GM18858 (cell line): ENCODE measurements around the gene TUT4.
"Not testable (repeated sequence)": the region's sequence is repeated elsewhere in the genome, so short reads cannot be mapped to it uniquely, and the experiment has no call there.

ENCODE experiments used
- ATAC-seq: cut with Tn5 transposase; IDR thresholded peaks from one replicate; pipeline ENCODE4 v1.9.1; 2021; ENCODE audit not compliant: unreplicated experiment

Gene TUT4, protein sequence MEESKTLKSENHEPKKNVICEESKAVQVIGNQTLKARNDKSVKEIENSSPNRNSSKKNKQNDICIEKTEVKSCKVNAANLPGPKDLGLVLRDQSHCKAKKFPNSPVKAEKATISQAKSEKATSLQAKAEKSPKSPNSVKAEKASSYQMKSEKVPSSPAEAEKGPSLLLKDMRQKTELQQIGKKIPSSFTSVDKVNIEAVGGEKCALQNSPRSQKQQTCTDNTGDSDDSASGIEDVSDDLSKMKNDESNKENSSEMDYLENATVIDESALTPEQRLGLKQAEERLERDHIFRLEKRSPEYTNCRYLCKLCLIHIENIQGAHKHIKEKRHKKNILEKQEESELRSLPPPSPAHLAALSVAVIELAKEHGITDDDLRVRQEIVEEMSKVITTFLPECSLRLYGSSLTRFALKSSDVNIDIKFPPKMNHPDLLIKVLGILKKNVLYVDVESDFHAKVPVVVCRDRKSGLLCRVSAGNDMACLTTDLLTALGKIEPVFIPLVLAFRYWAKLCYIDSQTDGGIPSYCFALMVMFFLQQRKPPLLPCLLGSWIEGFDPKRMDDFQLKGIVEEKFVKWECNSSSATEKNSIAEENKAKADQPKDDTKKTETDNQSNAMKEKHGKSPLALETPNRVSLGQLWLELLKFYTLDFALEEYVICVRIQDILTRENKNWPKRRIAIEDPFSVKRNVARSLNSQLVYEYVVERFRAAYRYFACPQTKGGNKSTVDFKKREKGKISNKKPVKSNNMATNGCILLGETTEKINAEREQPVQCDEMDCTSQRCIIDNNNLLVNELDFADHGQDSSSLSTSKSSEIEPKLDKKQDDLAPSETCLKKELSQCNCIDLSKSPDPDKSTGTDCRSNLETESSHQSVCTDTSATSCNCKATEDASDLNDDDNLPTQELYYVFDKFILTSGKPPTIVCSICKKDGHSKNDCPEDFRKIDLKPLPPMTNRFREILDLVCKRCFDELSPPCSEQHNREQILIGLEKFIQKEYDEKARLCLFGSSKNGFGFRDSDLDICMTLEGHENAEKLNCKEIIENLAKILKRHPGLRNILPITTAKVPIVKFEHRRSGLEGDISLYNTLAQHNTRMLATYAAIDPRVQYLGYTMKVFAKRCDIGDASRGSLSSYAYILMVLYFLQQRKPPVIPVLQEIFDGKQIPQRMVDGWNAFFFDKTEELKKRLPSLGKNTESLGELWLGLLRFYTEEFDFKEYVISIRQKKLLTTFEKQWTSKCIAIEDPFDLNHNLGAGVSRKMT (N-terminal part only)

DNA sequence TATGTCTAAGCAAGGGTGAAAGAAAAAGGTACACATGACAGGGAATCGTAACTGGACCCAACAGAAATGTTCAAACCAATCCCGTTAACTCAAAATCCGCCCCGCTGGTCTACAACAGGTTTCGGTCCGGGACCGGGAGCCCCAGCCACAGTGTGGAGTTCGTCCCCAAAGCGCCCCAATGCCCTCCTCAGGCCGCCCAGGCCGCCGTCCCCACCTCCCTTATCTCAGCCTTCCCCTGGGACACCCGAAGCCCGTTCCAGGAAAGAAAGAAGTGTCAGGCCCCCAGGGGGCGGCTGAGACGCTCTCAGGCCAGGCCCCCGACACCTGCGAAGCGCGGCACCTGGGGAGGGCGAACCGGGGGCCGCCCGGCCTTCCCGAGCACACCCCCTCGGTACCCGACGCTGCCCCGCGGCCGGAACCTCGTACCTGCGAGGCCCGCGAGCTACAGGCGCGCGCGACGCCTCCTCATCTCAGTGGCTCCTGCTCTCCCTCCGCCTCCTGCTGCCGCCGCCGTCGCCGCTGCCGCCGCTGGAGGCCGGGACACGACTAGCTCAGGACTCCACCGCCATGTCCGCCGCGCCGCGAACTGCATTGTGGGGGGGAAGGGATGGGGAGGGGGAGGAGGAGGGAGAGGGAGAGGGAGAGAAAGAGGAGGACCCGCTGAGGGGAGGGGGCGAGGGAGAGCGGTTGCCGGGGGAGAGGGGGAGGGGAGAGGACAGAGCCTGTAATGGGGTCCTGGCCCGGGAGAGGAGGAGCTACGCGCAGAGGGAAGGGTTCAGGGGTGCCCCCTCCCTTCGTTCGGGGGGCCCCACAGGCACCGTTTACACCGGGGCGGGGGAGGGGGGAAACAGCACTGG is at the start of gene TUT4:
Gene TUT4 (minus strand): TSS at position 588 of the 857 bp plus-strand sequence. CDS start 26,812 bp downstream, outside the sequence.
- ATAC-seq, result no peak

DNA sequence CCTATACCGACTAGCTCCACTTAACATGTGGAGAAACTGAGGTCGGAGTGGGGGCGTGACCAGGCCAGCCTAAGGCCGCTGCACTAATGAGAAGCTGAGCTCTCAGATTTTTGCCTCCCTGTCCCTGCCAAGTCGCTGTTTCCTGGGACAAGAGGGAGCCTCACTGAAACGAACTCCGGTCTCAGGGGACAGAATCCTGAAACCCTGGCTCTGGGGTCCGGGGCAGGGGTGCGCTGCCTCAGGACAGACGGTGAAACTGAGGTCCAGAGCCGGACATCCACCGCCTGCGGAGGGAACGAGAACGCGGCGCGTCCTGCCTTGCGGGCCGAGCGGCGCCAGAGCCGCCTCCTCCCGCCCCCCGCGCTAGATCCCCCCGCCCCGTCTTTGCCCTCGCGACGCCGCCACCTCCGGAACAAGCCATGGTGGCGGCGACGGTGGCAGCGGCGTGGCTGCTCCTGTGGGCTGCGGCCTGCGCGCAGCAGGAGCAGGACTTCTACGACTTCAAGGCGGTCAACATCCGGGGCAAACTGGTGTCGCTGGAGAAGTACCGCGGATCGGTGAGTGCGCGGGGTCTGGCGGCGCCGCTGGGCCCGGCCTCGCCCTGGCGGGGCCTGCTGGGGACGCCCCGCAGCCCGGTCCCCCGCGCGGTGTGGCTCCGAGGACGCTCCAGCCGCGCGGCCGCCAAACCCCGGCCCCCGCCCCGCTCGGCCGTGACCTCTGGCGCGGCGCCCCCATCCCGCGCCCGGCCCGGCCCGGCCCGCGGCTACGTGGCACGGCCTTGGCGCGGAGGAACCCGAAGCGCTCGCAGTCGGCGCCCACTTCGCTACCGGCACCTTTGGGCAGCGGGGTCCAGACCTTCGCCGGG is 49.3 kb upstream of the TUT4 start, which contains the start of gene GPX7:
Gene GPX7 (plus strand): TSS at position 381 of the 865 bp plus-strand sequence. CDS start 39 bp downstream, at position 420.
- ATAC-seq, result no peak

DNA sequence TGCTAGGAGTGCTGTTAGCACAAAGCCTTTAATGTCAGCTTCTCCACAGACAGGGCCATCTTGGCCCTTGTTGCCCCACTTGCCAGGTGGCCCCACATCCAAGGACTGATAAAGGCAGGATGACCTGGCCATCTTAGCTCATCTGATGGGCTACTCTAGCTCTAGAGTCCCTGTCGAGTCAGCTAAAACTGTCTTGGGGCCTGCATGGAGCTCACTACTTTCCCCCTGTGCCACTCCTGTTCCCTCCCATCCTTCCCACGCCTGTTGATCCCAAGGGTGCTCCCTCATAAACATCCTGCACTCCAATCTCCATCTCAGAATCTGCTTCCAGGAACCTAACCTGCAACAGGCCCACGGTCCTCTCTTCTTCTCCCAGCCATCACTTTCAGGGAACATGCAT is 48.6 kb upstream of the TUT4 start:
- ATAC-seq, result no peak

DNA sequence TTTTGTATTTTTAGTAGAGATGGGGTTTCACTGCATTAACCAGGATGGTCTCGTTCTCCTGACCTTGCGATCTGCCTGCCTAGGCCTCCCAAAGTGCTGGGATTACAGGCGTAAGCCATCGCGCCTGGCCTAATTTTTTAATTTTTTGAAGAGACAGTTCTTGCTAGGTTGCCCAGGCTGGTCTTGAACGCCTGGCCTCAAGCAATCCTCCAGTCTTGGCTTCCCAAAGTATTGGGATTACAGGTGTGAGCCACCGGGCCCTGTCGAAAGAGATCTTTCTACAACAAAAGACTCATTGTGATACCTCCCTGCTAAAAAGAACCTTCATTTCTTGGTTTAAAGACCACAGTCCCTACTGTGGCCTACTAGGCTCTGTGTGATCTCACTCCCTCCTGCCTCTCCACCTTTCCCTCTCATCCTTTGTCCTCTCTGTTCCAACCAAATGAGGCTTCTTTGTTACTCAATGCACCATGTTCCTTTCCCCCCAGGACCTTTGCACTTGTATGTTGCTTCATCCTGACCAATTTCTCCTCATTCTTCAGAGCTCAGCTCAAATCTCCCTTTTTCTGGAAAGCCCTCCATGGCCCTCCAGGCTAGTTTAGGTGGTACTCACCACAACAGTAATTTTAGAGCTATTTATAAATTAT is 47.8 kb upstream of the TUT4 start:
- no peak for ATAC-seq

DNA sequence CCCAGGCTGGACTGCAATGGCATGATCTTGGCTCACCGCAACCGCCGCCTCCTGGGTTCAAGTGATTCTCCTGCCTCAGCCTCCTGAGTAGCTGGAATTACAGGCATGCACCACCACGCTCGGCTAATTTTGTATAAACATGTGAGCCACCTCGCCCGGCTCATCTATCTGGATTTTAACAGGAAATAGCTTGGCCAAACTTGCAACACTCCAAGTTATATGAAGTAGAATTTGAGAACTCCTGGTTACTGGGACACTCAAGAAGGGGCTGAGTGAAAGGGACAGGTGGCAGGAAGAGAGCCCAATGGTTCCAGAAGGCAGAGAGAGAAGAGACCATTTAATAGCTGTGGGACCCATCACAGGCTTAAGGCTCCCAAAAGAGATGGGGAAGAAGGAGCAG is 46.3 kb upstream of the TUT4 start:
- ATAC-seq, result no peak

DNA sequence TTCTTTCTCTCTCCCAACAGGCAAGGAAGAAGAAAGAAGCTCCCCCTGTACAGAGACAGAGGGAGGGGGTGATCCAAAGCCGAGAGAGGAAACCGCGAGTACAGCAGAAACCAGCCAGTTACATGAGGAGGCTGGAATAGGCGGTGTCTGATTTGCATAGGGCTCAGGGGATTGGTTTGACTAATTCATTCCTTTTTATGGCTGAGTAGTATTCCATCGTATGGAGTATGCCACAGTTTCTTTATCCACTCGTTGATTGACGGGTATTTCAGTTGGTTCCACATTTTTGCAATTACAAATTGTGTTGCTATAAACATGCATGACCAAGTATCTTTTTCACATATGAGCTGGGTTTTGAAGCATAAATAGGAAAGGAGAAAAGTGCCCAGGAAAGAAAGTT is 45.8 kb upstream of the TUT4 start:
- ATAC-seq, result no peak

DNA sequence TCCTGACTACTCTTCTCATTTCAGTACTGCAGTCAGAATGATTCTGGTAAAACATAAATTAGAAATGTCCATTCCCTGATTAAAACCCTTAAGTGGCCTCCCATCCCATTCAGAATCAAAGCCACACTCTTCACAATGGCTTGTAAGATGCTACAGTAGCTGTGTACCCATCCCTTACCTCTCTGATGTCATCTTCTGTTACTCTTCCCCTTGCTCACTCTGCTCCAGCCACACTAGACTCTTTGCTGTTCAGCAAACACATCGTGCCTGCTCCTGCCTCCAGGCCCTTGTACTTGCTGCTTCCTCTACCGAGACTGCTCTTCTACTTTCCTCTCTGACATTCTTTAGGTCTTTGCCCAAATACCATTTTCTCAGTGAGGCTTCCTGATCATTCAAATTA is 45.0 kb upstream of the TUT4 start:
- no peak for ATAC-seq

DNA sequence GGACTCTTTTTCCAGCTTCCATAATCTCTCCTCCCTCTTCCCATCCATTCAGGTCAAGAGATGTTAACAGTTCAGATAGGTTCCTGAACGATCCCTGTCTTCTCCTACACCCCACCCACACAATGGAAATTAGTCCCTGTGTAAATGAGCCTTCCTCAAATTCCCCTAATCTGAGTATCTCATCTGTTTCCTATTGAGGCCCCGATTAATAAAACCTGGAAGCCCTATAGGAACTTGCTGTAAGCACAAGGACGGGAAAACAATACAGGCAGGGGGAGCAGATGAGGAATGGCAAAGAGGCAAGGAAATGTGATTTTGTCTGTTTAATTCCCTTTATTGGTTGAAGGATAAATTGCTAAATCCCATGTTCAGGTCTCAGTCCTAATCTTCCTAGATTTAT is 42.2 kb upstream of the TUT4 start:
- ATAC-seq, result no peak

DNA sequence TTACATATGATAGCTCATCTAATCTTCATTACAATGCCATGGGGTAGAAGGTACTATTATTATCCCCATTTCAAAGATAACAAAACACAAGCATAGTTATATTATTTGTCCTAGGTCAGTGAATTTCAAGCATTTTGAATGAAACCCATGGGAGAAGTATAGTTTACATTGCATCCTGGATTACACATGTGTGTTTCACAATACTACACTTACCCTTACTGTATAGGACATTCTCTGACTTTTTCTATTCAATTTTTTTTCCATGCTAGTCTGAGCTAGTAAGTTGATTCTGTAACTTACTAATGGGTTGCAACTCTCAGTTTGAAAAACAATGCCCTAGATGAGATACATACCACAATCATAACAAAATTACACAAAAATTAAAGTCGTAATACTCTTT is 40.6 kb upstream of the TUT4 start:
- ATAC-seq, result no peak

DNA sequence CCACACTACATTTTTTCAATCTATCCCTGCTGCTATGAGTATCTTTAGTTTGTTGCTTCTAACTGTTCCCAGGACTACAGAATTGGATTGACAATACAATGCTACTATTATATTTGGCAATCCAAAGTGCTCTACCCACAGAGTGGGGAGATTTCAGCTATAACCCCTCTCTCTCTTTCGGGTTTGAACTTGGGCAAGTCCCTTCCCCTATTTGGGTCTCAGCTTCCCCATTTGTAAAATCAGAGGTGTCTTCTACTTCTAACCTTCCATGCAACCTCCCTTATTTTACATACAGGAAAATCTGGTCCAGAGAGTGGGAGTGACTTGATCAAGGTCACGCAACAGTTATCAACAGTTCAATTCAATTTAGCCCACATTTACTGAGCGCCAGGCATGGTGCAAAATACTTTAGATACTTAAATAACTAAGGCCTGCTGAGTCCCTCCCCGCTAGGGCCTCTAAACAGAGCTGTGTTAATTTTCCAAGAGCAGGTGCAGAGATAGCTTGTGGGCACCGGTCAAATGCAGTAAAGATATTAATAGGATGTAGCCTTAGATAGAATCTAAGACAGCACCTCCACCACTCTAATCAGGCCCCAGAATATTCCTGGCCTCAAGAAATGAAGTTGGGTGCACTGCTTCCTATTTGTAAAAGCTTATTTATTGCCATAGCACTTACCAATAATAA is 39.9 kb upstream of the TUT4 start:
- ATAC-seq, result no peak

DNA sequence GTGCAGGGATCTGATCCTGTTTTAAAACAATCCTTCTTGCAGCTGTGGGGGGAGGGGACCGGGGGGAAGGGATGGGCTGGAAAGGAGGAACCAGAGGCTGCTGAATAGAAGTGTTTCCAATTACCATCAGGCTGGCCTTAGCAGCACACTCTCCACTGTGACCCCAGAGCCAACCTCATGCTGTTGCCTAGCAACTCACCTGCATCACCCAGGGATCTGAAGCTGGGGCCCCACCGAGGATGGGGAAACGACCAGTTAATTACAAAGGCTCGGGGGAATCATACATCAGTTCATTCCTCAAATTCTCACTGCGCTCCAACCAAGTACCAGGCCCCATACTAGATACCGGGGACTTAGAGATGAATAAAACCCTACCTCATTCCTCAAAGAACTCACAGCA is 37.4 kb upstream of the TUT4 start:
- ATAC-seq, result no peak

DNA sequence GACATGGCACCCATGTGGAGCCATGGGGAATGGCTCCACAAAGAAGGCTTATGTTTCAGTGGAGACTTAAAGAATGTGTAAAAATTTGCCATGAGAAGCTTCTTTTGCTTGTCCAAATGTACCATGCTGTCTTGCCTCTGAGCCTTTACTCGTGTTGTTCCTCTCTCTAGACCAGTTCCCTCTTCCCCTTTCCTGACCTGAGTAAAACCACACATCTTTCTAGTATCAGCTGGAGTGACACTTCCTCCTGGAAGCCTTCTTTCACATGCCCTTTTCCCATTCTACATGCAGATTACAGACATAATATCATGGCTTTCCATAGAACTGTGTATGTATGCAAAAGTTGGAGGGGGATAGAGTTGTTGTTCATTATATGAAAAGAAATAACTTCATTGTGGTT is 35.6 kb upstream of the TUT4 start:
- ATAC-seq, result no peak

DNA sequence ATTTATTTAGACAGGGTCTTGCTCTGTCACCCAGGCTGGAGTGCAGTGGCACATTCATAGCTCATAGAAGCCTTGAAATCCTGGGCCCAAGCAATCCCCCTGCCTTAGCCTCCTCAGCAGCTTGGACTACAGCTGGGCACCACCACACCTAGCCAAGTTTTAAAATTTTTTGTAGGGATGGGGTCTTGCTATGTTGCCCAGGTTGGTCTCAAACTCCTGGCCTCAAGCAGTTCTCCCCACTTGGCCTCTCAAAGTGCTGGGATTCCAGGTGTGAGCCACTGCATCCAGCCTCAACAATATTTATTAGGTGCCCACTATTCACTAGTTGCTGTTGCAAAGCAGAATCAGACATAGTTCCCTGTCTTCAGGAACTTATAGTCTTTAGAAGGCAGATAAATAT is 35.1 kb upstream of the TUT4 start:
- no peak for ATAC-seq

DNA sequence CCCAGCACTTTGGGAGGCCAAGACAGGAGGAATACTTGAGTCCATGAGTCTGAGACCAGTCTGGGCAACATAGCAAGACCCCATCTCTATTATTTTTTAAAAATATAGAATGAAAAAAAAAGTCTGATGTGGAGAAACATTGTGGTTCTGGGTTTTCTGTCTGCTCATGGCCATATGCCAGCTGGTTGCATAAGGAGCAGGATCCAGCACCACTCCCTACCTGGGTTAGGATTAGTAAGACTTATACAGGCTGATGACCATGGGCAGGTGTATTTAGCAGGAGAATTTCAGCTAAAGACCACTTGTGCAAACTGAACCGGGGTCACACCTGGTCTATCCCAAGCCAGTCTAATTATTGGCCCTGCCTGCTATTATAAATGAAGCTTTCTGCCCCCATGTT is 32.6 kb upstream of the TUT4 start:
- ATAC-seq, result no peak

DNA sequence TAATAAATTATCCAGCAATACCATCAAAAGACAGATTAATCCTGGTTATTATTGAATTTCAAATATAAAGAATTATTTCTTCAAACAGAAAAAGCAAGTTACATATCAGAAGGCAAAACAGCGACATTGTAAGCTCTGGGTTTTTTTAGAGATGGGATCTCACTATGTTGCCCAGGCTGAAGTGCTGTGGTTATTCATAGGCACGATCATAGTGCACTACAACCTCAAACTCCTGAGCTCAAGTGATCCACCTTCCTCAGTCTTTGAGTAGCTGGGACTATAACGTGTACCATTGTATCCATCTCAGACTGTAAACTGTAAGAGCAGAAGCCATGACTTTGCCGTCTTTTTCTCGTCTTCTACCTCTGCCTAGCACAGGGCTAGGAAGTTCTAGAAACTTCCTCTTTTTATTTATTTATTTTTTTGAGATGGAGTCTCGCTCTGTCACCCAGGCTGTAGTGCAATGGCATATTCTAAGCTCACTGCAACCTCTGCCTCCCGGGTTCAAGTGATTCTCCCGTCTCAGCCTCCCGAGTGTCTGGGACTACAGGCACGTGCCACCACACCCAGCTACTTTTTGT is 29.3 kb upstream of the TUT4 start:
- no peak for ATAC-seq

DNA sequence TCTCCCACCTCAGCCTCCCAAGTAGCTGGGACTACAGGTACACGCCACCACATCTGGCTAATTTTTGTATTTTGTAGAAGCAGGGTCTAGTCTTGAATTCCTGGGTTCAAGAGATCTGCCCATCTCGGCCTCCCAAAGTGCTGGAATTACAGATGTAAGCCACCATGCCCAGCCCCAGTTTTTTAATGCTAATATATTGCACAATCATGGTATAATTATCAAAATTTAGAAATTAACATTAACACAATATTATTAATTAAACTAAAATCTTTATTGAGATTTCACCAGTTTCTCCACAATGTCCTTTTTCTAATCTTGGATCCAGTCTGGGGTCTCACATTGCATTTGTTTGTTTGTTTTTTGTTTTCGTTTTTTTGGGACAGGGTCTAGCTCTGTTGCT is 27.4 kb upstream of the TUT4 start:
- ATAC-seq, result no peak

DNA sequence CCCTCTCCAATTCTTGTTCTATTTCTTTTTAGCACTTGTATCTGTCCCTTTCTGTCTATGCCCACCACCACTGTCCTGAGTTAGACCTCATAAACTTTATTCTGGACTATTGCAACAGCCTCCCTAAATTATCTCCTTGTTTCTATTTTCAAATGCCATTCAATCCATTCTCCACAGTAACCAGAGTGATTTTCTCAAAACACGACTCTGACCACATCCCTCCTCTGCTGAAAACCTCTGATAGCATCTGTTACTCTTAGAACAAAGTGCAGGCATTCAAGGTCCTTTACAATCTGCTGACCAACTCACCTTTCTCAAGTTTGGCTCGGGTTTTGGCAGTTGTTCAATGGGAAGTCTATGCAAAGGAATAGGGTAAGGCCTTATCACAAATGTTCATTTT is 26.5 kb upstream of the TUT4 start:
- ATAC-seq, result no peak

DNA sequence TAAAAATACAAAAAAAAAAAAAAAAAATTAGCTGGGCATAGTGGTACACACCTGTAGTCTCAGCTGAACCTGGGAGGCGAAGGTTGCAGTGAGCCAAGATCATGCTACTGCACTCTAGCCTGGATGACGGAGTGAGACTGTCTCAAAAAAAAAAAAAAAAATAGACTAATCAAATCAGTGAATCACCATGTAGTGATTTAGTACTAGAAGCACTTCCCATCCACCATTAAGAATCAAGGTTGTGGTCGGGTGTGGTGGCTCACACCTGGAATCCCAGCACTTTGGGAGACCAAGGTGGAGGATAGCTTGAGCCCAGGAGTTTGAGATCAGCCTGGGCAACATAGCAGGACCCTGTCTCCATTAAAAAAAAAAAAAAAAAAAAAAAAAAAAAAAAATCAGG is 25.2 kb upstream of the TUT4 start:
- not testable (repeated sequence) for ATAC-seq
